GM12878 (cell line): ENCODE data around the gene RBM42. TPM values are rescaled to one million over a fixed set of nuclear protein-coding genes. Genes with fewer than 3 reads are reported as not detected.

Source experiments
- ASH2L ChIP-seq: fragments of 300-600, 200-600 bp; sonication (generic); IDR thresholded peaks from 2 replicates; pipeline ENCODE4 v1.6.1; 2017; ENCODE audit warnings: low read depth, mild to moderate bottlenecking, borderline replicate concordance
- CHD4 ChIP-seq: fragments of 200-600 bp; sonication (generic); IDR thresholded peaks from 2 replicates; pipeline ENCODE4 v1.6.1; 2016; ENCODE audit warnings: mild to moderate bottlenecking
- CREB1 ChIP-seq: IDR thresholded peaks from 2 replicates; pipeline ENCODE4 v1.6.1; 2012; ENCODE audit warnings: low read depth, mild to moderate bottlenecking, inconsistent platforms
- DPF2 ChIP-seq: fragments of 450-650 bp; IDR thresholded peaks from 2 replicates; pipeline ENCODE4 v1.6.1; 2017; ENCODE audit warnings: mild to moderate bottlenecking
- EGR1 ChIP-seq, 2 experiments: IDR thresholded peaks; 1 replicate in 1 of 2; 2 replicates in 1 of 2; pipeline ENCODE4 v1.6.1; 2011 to 2012; ENCODE audit warnings: low read depth in 2 of 2, low read length in 2 of 2, borderline replicate concordance in 1 of 2, mild to moderate bottlenecking in 1 of 2, moderate library complexity in 1 of 2
- EZH2 ChIP-seq: IDR thresholded peaks from 2 replicates; pipeline ENCODE4 v1.6.1; 2012; ENCODE audit warnings: low read depth, mild to moderate bottlenecking, control low read depth, inconsistent platforms, low read length, borderline replicate concordance; ENCODE audit not compliant: control insufficient read depth
- HDGF ChIP-seq: fragments of 450-650 bp; IDR thresholded peaks from 2 replicates; pipeline ENCODE4 v1.6.1; 2016; ENCODE audit warnings: antibody characterized with exemption
- IKZF1 ChIP-seq: fragments of 450-650 bp; conservative IDR thresholded peaks from 2 replicates; pipeline ENCODE4 v1.6.1; 2017; ENCODE audit warnings: antibody characterized with exemption, mild to moderate bottlenecking
- MTA2 ChIP-seq: fragments of 450-650 bp; IDR thresholded peaks from 2 replicates; pipeline ENCODE4 v1.6.1; 2016; ENCODE audit warnings: low read depth, mild to moderate bottlenecking, moderate library complexity
- MXI1 ChIP-seq: fragments of 150-350 bp; IDR thresholded peaks from 2 replicates; pipeline ENCODE4 v1.6.1; 2011; ENCODE audit warnings: low read depth, mild to moderate bottlenecking, inconsistent platforms, low read length, improper control_type of control experiment
- NBN ChIP-seq: fragments of 450-650 bp; IDR thresholded peaks from 2 replicates; pipeline ENCODE4 v1.6.1; 2016
- NFIC ChIP-seq: IDR thresholded peaks from 2 replicates; pipeline ENCODE4 v1.6.1; 2012; ENCODE audit warnings: low read depth, mild to moderate bottlenecking, inconsistent platforms, low read length, moderate library complexity
- NR2C1 ChIP-seq: fragments of 450-650 bp; IDR thresholded peaks from 2 replicates; pipeline ENCODE4 v1.6.1; 2017; ENCODE audit warnings: antibody characterized with exemption, mild to moderate bottlenecking, moderate library complexity
- NR2C2 ChIP-seq: IDR thresholded peaks from 2 replicates; pipeline ENCODE4 v1.6.1; 2011; ENCODE audit warnings: borderline replicate concordance, low read depth; ENCODE audit not compliant: control insufficient read depth, insufficient read length
- NRF1 ChIP-seq: conservative IDR thresholded peaks from 2 replicates; pipeline ENCODE4 v1.6.1; 2011; ENCODE audit warnings: mild to moderate bottlenecking, low read depth, low read length, improper control_type of control experiment
- POLR2AphosphoS5 ChIP-seq: IDR thresholded peaks from 2 replicates; pipeline ENCODE4 v1.6.1; 2011; ENCODE audit warnings: mild to moderate bottlenecking, low read length, inconsistent platforms
- POU2F2 ChIP-seq: IDR thresholded peaks from 3 replicates; pipeline ENCODE4 v1.6.1; 2011; ENCODE audit warnings: low read depth, mild to moderate bottlenecking, low read length, borderline replicate concordance
- RB1 ChIP-seq: fragments of 450-650 bp; formaldehyde crosslinking; IDR thresholded peaks from 2 replicates; pipeline ENCODE4 v1.6.1; 2017; ENCODE audit warnings: mild to moderate bottlenecking, borderline replicate concordance
- RBBP5 ChIP-seq: fragments of 200-600 bp; sonication (generic); conservative IDR thresholded peaks from 2 replicates; pipeline ENCODE4 v1.6.1; 2016
- SUPT20H ChIP-seq: IDR thresholded peaks from 2 replicates; pipeline ENCODE4 v1.6.1; 2011; ENCODE audit warnings: low read depth, mild to moderate bottlenecking, low read length, moderate library complexity, borderline replicate concordance; ENCODE audit not compliant: control insufficient read depth
- ZNF207 ChIP-seq: fragments of 450-650 bp; IDR thresholded peaks from 2 replicates; pipeline ENCODE4 v1.6.1; 2014; ENCODE audit warnings: antibody characterized with exemption, mild to moderate bottlenecking, borderline replicate concordance
- ZNF274 ChIP-seq: IDR thresholded peaks from one replicate; pipeline ENCODE4 v1.8.0; 2011; ENCODE audit not compliant: insufficient read length, insufficient read depth
- ZSCAN29 ChIP-seq: fragments of 450-650 bp; IDR thresholded peaks from 2 replicates; pipeline ENCODE4 v1.6.1; 2017; ENCODE audit warnings: mild to moderate bottlenecking, moderate library complexity
- polyA plus RNA-seq, 11 experiments: library from polyadenylated mRNA; depleted of rRNA in 4 of 11; unstranded in 6 of 11; stranded (reverse) in 5 of 11; fragments of >200 nt; fragmentation: Nextera tagmentation in 4 of 11; fragmentation: Illumina TruSeq in 1 of 11; extraction: Ambion mirVana in 4 of 11; extraction: Trizol in 1 of 11; gene quantifications; 1 replicate in 1 of 11; 2 replicates in 10 of 11; pipeline versions ENCODE4 v1.2.1 to v1.2.3, GENCODE V29; 2011 to 2016; ENCODE audit warnings: inconsistent platforms in 2 of 11, missing spikeins in 2 of 11, low read depth in 1 of 11
- total RNA-seq, 4 experiments: library from RNA; depleted of rRNA in 3 of 4; stranded (reverse); fragments of >200 nt in 3 of 4; fragmentation: Illumina TruSeq in 1 of 4; extraction: Trizol in 1 of 4; gene quantifications; 2 replicates each; pipeline versions ENCODE4 v1.2.1 to v1.2.3, GENCODE V29; 2013 to 2021
- TF ChIP-seq, protein P1 (sequence below): fragments of 150-350 bp; IDR thresholded peaks from 2 replicates; pipeline ENCODE4 v1.6.1; 2014; ENCODE audit warnings: mild to moderate bottlenecking, low read depth, low read length
- TF ChIP-seq, protein P2 (sequence below): IDR thresholded peaks from 2 replicates; pipeline ENCODE4 v1.6.1; 2012; ENCODE audit warnings: low read depth, low read length, improper control_type of control experiment
- TF ChIP-seq, protein P3 (sequence below): IDR thresholded peaks from 2 replicates; pipeline ENCODE4 v1.6.1; 2011; ENCODE audit warnings: low read depth, mild to moderate bottlenecking, low read length, moderate library complexity, borderline replicate concordance; ENCODE audit errors: extremely low read depth
- TF ChIP-seq, protein P4 (sequence below): fragments of 150-350 bp; IDR thresholded peaks from 2 replicates; pipeline ENCODE4 v1.6.1; 2016; ENCODE audit warnings: low read depth, low read length

RBM42 gene
- total and polyA plus RNA-seq, 10 of the 15 experiments (the other 5 are each of a cell fraction or from before 2014, with no cell fraction given) = 4.2 to 117 (median 48.5) TPM

DNA sequence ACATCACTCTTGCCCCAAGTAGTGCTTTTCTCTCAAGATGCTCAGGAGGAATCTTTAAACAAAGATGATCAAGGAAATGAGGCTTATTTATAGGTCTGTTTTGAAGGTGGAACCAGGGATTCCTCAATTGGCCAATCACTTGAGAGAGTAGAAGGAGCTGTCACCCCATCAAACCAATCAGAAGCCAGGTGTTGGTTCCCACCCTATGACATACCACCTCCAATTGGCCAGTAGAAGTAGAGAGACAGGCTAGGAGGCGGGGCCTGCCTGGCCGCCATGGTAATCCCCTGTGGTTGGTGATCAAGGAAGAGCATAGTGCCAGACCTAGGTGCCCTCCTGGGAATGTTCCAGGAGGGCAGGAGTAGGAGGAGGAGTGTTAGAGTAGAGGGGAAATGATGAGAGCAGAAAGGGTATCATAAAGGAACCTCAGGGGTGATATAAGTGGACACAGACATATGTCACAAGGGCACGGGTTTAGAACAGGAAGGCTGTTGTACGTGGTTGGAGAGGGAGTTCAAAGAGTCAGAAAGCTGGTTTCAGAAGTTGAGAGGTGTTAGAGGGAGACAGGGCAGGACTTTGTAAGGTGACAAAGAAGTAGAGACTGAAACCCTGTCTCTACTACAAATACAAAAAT lies 32.4 kb upstream of the RBM42 start (continued):
- TF ChIP-seq, protein P1, sequence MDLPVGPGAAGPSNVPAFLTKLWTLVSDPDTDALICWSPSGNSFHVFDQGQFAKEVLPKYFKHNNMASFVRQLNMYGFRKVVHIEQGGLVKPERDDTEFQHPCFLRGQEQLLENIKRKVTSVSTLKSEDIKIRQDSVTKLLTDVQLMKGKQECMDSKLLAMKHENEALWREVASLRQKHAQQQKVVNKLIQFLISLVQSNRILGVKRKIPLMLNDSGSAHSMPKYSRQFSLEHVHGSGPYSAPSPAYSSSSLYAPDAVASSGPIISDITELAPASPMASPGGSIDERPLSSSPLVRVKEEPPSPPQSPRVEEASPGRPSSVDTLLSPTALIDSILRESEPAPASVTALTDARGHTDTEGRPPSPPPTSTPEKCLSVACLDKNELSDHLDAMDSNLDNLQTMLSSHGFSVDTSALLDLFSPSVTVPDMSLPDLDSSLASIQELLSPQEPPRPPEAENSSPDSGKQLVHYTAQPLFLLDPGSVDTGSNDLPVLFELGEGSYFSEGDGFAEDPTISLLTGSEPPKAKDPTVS = no peak
- TF ChIP-seq CREB1 (peak; percentile 43; the same call in 1 of the 2 replicates), RB1 (no peak), NR2C2 (no peak), NFIC (no peak), ZNF274 (no peak), MTA2 (peak; percentile 46), MXI1 (0 out of 2 replicates have a peak, but pooled peaks have one; percentile 18), IKZF1 (peak; percentile 89), SUPT20H (no peak), EGR1 (IDR thresholded peaks at IDR 0.05; ENCODE audit: borderline replicate concordance in 1 of 2, low read depth in 2 of 2, low read length in 2 of 2) (no peak), HDGF (peak; percentile 93), NR2C1 (no peak), ASH2L (no peak), NBN (peak; percentile 74), ZNF207 (no peak), CHD4 (no peak), RBBP5 (no peak), POU2F2 (no peak), ZSCAN29 (no peak), NRF1 (no peak), EZH2 (no peak), DPF2 (peak; percentile 64; the same call in 1 of the 2 replicates), POLR2AphosphoS5 (no peak)
- TF ChIP-seq, protein P2, sequence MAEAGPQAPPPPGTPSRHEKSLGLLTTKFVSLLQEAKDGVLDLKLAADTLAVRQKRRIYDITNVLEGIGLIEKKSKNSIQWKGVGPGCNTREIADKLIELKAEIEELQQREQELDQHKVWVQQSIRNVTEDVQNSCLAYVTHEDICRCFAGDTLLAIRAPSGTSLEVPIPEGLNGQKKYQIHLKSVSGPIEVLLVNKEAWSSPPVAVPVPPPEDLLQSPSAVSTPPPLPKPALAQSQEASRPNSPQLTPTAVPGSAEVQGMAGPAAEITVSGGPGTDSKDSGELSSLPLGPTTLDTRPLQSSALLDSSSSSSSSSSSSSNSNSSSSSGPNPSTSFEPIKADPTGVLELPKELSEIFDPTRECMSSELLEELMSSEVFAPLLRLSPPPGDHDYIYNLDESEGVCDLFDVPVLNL = no peak
- TF ChIP-seq, protein P3, sequence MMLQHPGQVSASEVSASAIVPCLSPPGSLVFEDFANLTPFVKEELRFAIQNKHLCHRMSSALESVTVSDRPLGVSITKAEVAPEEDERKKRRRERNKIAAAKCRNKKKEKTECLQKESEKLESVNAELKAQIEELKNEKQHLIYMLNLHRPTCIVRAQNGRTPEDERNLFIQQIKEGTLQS = no peak
- TF ChIP-seq, protein P4, sequence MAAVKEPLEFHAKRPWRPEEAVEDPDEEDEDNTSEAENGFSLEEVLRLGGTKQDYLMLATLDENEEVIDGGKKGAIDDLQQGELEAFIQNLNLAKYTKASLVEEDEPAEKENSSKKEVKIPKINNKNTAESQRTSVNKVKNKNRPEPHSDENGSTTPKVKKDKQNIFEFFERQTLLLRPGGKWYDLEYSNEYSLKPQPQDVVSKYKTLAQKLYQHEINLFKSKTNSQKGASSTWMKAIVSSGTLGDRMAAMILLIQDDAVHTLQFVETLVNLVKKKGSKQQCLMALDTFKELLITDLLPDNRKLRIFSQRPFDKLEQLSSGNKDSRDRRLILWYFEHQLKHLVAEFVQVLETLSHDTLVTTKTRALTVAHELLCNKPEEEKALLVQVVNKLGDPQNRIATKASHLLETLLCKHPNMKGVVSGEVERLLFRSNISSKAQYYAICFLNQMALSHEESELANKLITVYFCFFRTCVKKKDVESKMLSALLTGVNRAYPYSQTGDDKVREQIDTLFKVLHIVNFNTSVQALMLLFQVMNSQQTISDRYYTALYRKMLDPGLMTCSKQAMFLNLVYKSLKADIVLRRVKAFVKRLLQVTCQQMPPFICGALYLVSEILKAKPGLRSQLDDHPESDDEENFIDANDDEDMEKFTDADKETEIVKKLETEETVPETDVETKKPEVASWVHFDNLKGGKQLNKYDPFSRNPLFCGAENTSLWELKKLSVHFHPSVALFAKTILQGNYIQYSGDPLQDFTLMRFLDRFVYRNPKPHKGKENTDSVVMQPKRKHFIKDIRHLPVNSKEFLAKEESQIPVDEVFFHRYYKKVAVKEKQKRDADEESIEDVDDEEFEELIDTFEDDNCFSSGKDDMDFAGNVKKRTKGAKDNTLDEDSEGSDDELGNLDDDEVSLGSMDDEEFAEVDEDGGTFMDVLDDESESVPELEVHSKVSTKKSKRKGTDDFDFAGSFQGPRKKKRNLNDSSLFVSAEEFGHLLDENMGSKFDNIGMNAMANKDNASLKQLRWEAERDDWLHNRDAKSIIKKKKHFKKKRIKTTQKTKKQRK = peak; percentile 68
